CMK (cell line): Measurements from ENCODE around the gene CPLX4.
"Not testable (repeated sequence)": the region's sequence is repeated elsewhere in the genome, so short reads cannot be mapped to it uniquely, and the experiment has no call there.

Experiments
- DNase-seq: peaks from one replicate; pipeline ENCODE4 v3.0.0-alpha.2; 2010; ENCODE audit warnings: low read depth

Gene CPLX4

GRCh38 chr18:59269563-59270119 is 48.8 kb downstream of the CPLX4 start:
- DNase-seq: no peak

- no peak for DNase-seq
Measured at GRCh38 chr18:59268721-59269562, 49.5 kb downstream of the CPLX4 start.

- no peak for DNase-seq
Measured at GRCh38 chr18:59268127-59268720, 50.2 kb downstream of the CPLX4 start.

DNA sequence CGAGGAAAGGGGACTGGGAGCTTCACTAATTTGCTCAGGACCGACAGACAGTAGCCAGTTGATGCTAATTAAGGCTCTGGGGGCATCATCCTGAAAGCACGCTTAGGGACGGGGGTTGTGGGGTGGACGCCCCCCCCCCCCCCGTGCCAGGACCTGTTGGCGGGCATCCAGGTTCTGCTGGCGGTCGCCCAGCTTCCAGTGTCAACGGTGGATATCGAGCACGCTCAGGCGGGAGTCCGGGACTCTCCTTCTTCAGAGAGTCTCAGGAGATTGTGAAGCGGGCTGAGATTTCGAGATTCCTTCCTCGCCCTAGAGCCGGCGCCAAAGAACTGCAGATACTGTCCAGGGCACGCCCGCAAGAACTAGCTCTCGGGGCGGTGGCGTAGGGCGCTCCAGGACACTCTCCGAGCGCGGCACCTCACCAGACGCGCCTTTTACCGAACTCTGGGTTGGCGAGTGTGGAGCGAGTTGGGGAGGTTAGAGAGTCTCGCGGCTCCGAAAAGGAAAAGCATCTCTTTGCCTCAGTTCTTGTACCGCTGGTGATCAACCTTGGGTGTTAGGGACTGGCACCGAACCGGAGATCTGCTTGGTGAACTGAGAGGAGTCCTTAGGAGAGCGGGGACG is 50.8 kb downstream of the CPLX4 start:
- DNase-seq: no peak

DNA sequence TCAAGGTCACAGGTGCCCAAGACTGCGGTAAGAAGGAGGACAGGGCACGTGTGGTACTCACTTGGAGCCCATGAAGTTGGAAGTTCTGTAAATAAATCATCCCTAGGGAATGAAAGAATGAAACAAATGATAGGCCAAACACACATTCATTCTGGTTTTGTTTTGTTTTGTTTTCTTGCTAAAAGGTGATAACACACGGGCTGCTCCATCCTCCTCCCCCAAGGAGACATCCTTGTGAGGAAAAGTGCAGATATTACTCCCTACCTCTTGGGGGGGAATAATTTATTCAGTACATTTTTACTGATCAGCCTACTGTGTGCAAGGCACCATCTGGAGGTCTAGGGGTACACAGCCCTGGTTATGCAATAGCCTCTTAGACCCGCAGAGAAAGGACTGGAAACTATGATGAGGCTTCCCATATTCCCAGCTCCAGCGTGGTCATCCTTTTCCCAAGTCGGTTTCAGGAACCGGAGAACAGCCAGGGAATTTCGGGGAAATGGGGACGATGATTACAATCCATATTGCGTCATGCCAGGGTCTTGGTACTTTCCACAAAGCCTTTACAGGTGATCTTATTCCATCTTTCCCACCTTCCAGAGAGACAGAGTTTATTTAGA is 51.5 kb downstream of the CPLX4 start:
- DNase-seq: no peak

GRCh38 chr18:59266459-59266858 is 52.0 kb downstream of the CPLX4 start:
- DNase-seq: no peak

- DNase-seq: no peak
Measured at GRCh38 chr18:59265974-59266369, 52.5 kb downstream of the CPLX4 start.

GRCh38 chr18:59265246-59265973 is 53.0 kb downstream of the CPLX4 start:
- no peak for DNase-seq

GRCh38 chr18:59264651-59265245 is 53.7 kb downstream of the CPLX4 start:
- DNase-seq: no peak

GRCh38 chr18:59264121-59264571 is 54.3 kb downstream of the CPLX4 start:
- no peak for DNase-seq

GRCh38 chr18:59263661-59264060 is 54.8 kb downstream of the CPLX4 start:
- no peak for DNase-seq

GRCh38 chr18:59262243-59262642 is 56.2 kb downstream of the CPLX4 start:
- not testable (repeated sequence) for DNase-seq

DNA sequence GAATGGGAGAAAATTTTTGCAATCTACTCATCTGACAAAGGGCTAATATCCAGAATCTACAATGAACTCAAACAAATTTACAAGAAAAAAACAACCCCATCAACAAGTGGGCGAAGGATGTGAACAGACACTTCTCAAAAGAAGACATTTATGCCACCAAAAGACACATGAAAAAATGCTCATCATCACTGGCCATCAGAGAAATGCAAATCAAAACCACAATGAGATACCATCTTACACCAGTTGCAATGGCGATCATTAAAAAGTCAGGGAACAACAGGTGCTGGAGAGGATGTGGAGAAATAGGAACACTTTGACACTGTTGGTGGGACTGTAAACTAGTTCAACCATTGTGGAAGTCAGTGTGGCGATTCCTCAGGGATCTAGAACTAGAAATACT is 56.6 kb downstream of the CPLX4 start:
- not testable (repeated sequence) for DNase-seq

GRCh38 chr18:59255491-59255890 is 63.0 kb downstream of the CPLX4 start:
- not testable (repeated sequence) for DNase-seq

- no peak for DNase-seq
Measured at GRCh38 chr18:59249199-59249774, 69.2 kb downstream of the CPLX4 start.

DNA sequence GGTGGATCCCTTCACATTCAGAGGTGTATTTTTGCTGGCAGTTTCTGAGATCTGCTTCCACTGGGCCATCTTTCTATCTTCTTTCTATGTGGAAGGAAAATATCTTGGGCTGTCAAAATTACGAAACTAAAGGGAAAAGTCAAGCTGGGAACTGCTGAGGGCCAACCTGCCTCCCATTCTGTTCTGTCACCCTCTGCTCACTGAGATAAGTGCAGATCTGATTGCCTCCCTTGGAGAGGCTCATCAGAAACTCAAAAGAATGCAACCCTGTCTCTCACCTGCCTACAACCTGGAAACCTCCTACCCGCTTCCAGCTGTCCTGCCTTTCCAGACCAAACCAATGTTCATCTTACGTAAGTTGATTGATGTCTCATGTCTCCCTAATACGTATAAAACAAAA is 71.7 kb downstream of the CPLX4 start:
- DNase-seq: no peak
